OCI-LY3 (cell line): ENCODE results near the gene GNA12.

ENCODE experiments used
- CTCF ChIP-seq: fragments of 200-600, 300-600 bp; sonication (generic); IDR thresholded peaks from 2 replicates; pipeline ENCODE4 v1.5.1; 2014; ENCODE audit warnings: antibody characterized with exemption, low read length, low read depth
- EZH2phosphoT487 ChIP-seq: fragments of 200-600 bp; shearing (Covaris generic); IDR thresholded peaks from 2 replicates; pipeline ENCODE4 v1.6.1; 2018; ENCODE audit warnings: antibody characterized with exemption, mixed run types, low read depth

GRCh38 chr7:2738766-2739549 lies 105.2 kb downstream of the GNA12 start:
- no peak for TF ChIP-seq CTCF
- no peak for TF ChIP-seq EZH2phosphoT487
